Measurements from ENCODE around the gene TM9SF2. TPM values are rescaled to one million over a fixed set of nuclear protein-coding genes. Genes with fewer than 3 reads are reported as not detected.

TM9SF2 gene
- total RNA-seq, 1 experiment from 2014 or later = 154 TPM

DNA sequence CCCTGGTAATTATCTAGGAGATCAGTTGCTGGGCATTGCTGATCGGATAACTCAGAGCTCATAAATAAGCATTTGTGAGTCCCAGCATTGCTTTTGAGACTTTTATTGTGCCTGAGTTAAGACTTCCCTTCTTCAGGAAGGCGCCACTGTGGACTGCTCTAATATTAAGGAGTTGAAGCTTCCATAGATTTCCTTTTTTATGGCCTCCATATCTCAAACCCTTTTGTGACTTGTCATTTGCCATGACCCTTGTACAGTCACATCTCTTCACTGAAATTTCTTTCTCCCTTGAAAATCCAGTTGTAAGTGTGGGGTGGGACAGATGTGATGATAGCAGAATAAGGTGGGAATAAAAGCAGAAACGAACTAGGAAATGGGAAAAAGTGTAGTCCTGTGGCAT, 6.3 kb downstream of the TM9SF2 start:
- H3K9me3 ChIP-seq = peaks cover 9% of the 10 kb centered on the region
- H3K36me3 Mint-ChIP-seq (ENCODE audit: insufficient read depth, unreplicated experiment) = peaks cover 47% of the 10 kb centered on the region
- H3K9me3 Mint-ChIP-seq (ENCODE audit: unreplicated experiment) = peaks cover 10% of the 10 kb centered on the region
- BruUV-seq (replicated peaks) = no TSS peak
- H3K4me1 ChIP-seq = 0 out of 2 replicates have a peak, but pooled peaks cover 6% of the 10 kb centered on the region
- DNase-seq = no peak
- intact Hi-C loops (cut with micrococcal nuclease; ENCODE audit: unreplicated experiment) = loop anchor here (2.0 kb wide), 1 partner anchor 65 kb away; no protein-coding TSS in a partner anchor
- POLR2A ChIA-PET = interaction anchor here (0.5 kb wide), 1 partner anchor 944 kb away, joined by 3 read pairs; no protein-coding TSS in a partner anchor
- H3K4me1 Mint-ChIP-seq (ENCODE audit: low read depth, unreplicated experiment) = peaks cover 16% of the 10 kb centered on the region
- no peak for TF ChIP-seq CTCF (IDR thresholded peaks at IDR 0.05; ENCODE audit: insufficient read depth in 1 of 2, low read depth in 1 of 2, low read length in 1 of 2, severe bottlenecking in 1 of 2, unreplicated experiment in 1 of 2)
- H3K27ac Mint-ChIP-seq (ENCODE audit: unreplicated experiment) = no peak overlapping the region
- peaks cover 5% of the 10 kb centered on the region for H3K36me3 ChIP-seq (ENCODE audit: control insufficient read depth, insufficient read depth, low read length)
- H3K4me3 Mint-ChIP-seq (ENCODE audit: unreplicated experiment) = no peak overlapping the region
- H3K4me3 ChIP-seq (ENCODE audit: low read depth, low read length) = no peak overlapping the region
- H3K27me3 ChIP-seq (replicated peaks; ENCODE audit: control insufficient read depth, insufficient read depth, low read length) = no peaks in the 10 kb centered on the region
- CTCF ChIA-PET = interaction anchor here (1.0 kb wide), 1 partner anchor 68 kb away, joined by 3 read pairs; no protein-coding TSS in a partner anchor
- H3K27me3 Mint-ChIP-seq (ENCODE audit: insufficient read depth, unreplicated experiment) = no peaks in the 10 kb centered on the region

- H3K4me3 ChIP-seq (ENCODE audit: low read depth, low read length) = no peak overlapping the region
- CTCF ChIA-PET = no interaction called here
- H3K9me3 ChIP-seq = peaks cover 9% of the 10 kb centered on the region
- H3K27ac Mint-ChIP-seq (ENCODE audit: unreplicated experiment) = no peak overlapping the region
- no peak overlapping the region for H3K4me3 Mint-ChIP-seq (ENCODE audit: unreplicated experiment)
- POLR2A ChIA-PET = interaction anchor here (0.5 kb wide), 1 partner anchor 943 kb away, joined by 3 read pairs; no protein-coding TSS in a partner anchor
- H3K27me3 ChIP-seq (replicated peaks; ENCODE audit: control insufficient read depth, insufficient read depth, low read length) = no peaks in the 10 kb centered on the region
- no peak for TF ChIP-seq CTCF (IDR thresholded peaks at IDR 0.05; ENCODE audit: insufficient read depth in 1 of 2, low read depth in 1 of 2, low read length in 1 of 2, severe bottlenecking in 1 of 2, unreplicated experiment in 1 of 2)
- BruUV-seq (replicated peaks) = no TSS peak
- peaks cover 10% of the 10 kb centered on the region for H3K9me3 Mint-ChIP-seq (ENCODE audit: unreplicated experiment)
- H3K4me1 Mint-ChIP-seq (ENCODE audit: low read depth, unreplicated experiment) = peaks cover 16% of the 10 kb centered on the region
- no peaks in the 10 kb centered on the region for H3K27me3 Mint-ChIP-seq (ENCODE audit: insufficient read depth, unreplicated experiment)
- intact Hi-C loops (cut with micrococcal nuclease; ENCODE audit: unreplicated experiment) = loop anchor here (2.0 kb wide), 1 partner anchor 65 kb away; no protein-coding TSS in a partner anchor
- H3K36me3 ChIP-seq (ENCODE audit: control insufficient read depth, insufficient read depth, low read length) = peaks cover 5% of the 10 kb centered on the region
- no peak for DNase-seq
- H3K36me3 Mint-ChIP-seq (ENCODE audit: insufficient read depth, unreplicated experiment) = peaks cover 47% of the 10 kb centered on the region
- H3K4me1 ChIP-seq = 0 out of 2 replicates have a peak, but pooled peaks cover 2% of the 10 kb centered on the region
These were observed 6.7 kb downstream of the TM9SF2 start for GRCh38 chr13:99507986-99508385.

- Mint-ChIP-seq H3K9me3 (ENCODE audit: unreplicated experiment) (peaks cover 10% of the 10 kb centered on the region), H3K4me3 (ENCODE audit: unreplicated experiment) (no peak overlapping the region), H3K27ac (ENCODE audit: unreplicated experiment) (no peak overlapping the region), H3K4me1 (ENCODE audit: low read depth, unreplicated experiment) (peaks cover 5% of the 10 kb centered on the region), H3K27me3 (ENCODE audit: insufficient read depth, unreplicated experiment) (no peaks in the 10 kb centered on the region), H3K36me3 (ENCODE audit: insufficient read depth, unreplicated experiment) (peaks cover 40% of the 10 kb centered on the region)
- TF ChIP-seq CTCF (IDR thresholded peaks at IDR 0.05; ENCODE audit: insufficient read depth in 1 of 2, low read depth in 1 of 2, low read length in 1 of 2, severe bottlenecking in 1 of 2, unreplicated experiment in 1 of 2) = no peak
- intact Hi-C loops (cut with micrococcal nuclease; ENCODE audit: unreplicated experiment) = no loop called here
- peaks cover 9% of the 10 kb centered on the region for H3K9me3 ChIP-seq
- CTCF ChIA-PET = no interaction called here
- no peaks in the 10 kb centered on the region for H3K27me3 ChIP-seq (replicated peaks; ENCODE audit: control insufficient read depth, insufficient read depth, low read length)
- peaks cover 5% of the 10 kb centered on the region for H3K36me3 ChIP-seq (ENCODE audit: control insufficient read depth, insufficient read depth, low read length)
- H3K4me1 ChIP-seq = no peaks in the 10 kb centered on the region
- DNase-seq = no peak
- BruUV-seq (replicated peaks) = no TSS peak
- POLR2A ChIA-PET = no interaction called here
- no peak overlapping the region for H3K4me3 ChIP-seq (ENCODE audit: low read depth, low read length)
These were observed 8.2 kb downstream of the TM9SF2 start for GRCh38 chr13:99509479-99509878.

Measured in Caco-2 (cell line).